ENCODE measurements around the gene TM7SF2. TPM values are rescaled to one million over a fixed set of nuclear protein-coding genes. Genes with fewer than 3 reads are reported as not detected.

Gene TM7SF2
- total and polyA plus RNA-seq, 11 donors = 17.6 to 752 (median 74.6) TPM

GRCh38 chr11:65150509-65151299, 39.0 kb downstream of the TM7SF2 start:
- peaks cover 0 to 6% (median 0%) of the 10 kb centered on the region in 12 donors for H3K9me3 ChIP-seq
- ATAC-seq = peak; percentile 89 to 96 (median 95)
- intact Hi-C loops (cut with DNase I) = no loop called here
- no peaks in the 10 kb centered on the region for H3K36me3 ChIP-seq
- H3K27ac ChIP-seq = peak overlapping the region in 11 of 12 donors; percentile 39 to 80 (median 69)
- peak overlapping the region in 2 of 12 donors; percentile 3 to 21 for H3K4me3 ChIP-seq
- no peak for TF ChIP-seq POLR2A (IDR thresholded peaks at IDR 0.05)
- TF ChIP-seq CTCF (IDR thresholded peaks at IDR 0.05) = no peak
- peak; percentile 74 to 92 (median 89) for DNase-seq
- H3K27me3 ChIP-seq = no peaks in the 10 kb centered on the region
- peaks cover 0 to 33% (median 10%) of the 10 kb centered on the region in 12 donors for H3K4me1 ChIP-seq
- 29 to 36% (median 32%) methylated on average over 10 to 12 of the region's 12 CpGs for WGBS, 4 donors

DNA sequence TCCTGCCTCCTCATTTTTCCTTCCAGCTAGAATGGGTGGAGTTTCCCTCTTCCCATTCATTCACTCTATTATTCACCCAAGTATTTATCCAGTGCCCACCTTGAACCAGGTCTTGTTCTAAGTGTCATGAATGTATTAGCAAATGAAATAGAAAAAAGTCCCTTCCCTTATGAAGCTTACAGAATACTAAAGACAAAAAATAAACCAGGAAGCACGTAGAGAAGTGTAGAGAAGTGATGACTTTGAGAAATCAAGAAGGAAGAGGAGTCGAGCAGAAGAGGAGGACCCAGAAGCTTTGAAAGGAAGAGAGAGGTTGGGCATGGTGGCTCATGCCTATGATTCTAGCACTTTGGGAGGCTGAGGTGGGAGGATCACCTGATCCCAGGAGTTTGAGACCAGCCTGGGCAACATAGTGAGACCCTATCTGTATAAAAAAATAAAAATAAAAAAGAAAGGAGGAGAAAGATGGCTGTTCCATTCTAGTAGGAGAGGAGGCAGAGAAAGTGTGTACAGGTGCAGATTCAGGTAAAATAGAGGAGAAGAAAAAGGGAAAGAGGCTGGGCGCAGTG, 39.7 kb downstream of the TM7SF2 start:
- TF ChIP-seq CTCF (IDR thresholded peaks at IDR 0.05) (no peak), POLR2A (IDR thresholded peaks at IDR 0.05) (no peak)
- Histone ChIP-seq H3K4me3 (no peak overlapping the region), H3K27ac (peak overlapping the region in 11 of 12 donors; percentile 39 to 80 (median 69)), H3K4me1 (peaks cover 0 to 33% (median 10%) of the 10 kb centered on the region in 12 donors), H3K36me3 (no peaks in the 10 kb centered on the region), H3K9me3 (peaks cover 0 to 6% (median 0%) of the 10 kb centered on the region in 12 donors), H3K27me3 (no peaks in the 10 kb centered on the region)
- ATAC-seq (no peak), DNase-seq (no peak)
- intact Hi-C loops (cut with DNase I) = no loop called here
- WGBS, 4 donors = 74 to 86% (median 78%) methylated on average over 3 of the region's 3 CpGs

GRCh38 chr11:65152122-65152521, 40.5 kb downstream of the TM7SF2 start:
- no peak for DNase-seq
- ATAC-seq = no peak
- no peak for TF ChIP-seq CTCF (IDR thresholded peaks at IDR 0.05)
- no peak for TF ChIP-seq POLR2A (IDR thresholded peaks at IDR 0.05)
- WGBS, 4 donors = 69 to 81% (median 73%) methylated on average over 2 of the region's 2 CpGs
- Histone ChIP-seq H3K9me3 (peaks cover 0 to 4% (median 0%) of the 10 kb centered on the region in 12 donors), H3K27me3 (no peaks in the 10 kb centered on the region), H3K4me3 (no peak overlapping the region), H3K4me1 (peaks cover 0 to 33% (median 10%) of the 10 kb centered on the region in 12 donors), H3K36me3 (no peaks in the 10 kb centered on the region), H3K27ac (peak overlapping the region in 1 of 12 donors; percentile 80)
- intact Hi-C loops (cut with DNase I) = no loop called here

DNA sequence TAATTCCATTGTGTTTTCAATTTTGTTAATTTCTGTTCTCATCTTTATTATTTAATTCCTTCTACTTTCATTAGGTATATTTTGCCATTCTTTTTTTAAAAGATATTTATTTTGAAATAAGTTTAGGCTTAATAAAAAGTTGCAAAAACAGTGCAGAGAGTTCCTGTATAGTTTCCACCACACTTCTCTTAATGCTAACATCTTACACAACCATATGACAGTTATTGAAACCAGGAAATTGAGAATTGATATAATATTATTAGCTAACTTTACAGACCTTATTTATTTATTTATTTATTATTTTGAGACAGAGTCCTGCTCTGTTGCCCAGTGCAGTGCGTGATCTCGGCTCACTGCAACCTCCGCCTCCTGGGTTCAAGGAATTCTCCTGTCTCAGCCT, 44.6 kb downstream of the TM7SF2 start:
- H3K4me3 ChIP-seq = no peak overlapping the region
- H3K36me3 ChIP-seq = no peaks in the 10 kb centered on the region
- intact Hi-C loops (cut with DNase I) = no loop called here
- no peak for DNase-seq
- TF ChIP-seq CTCF (IDR thresholded peaks at IDR 0.05) = no peak
- TF ChIP-seq POLR2A (IDR thresholded peaks at IDR 0.05) = no peak
- no peak for ATAC-seq
- 95 to 97% (median 96%) methylated on average over 3 of the region's 3 CpGs for WGBS, 4 donors
- H3K27me3 ChIP-seq = no peaks in the 10 kb centered on the region
- H3K27ac ChIP-seq = no peak overlapping the region
- no peaks in the 10 kb centered on the region for H3K9me3 ChIP-seq
- H3K4me1 ChIP-seq = peaks cover 0 to 15% (median 0%) of the 10 kb centered on the region in 12 donors

All from heart left ventricle (tissue), 16 donors.